ENCODE data around the gene PACS2. TPM values are rescaled to one million over a fixed set of nuclear protein-coding genes. Genes with fewer than 3 reads are reported as not detected.
"Not testable (repeated sequence)": the region's sequence is repeated elsewhere in the genome, so short reads cannot be mapped to it uniquely, and the experiment has no call there.

PACS2 gene
- total and polyA plus RNA-seq, 2 of the 8 experiments (the other 6 are each of a cell fraction or from before 2014, with no cell fraction given): 38.0 to 62.8 TPM

- H3K23ac ChIP-seq (ENCODE audit: insufficient read length); H3K9me3 ChIP-seq (ENCODE audit: insufficient read depth in 2 of 2, low read depth in 1 of 2, low read length in 1 of 2); H3K27ac ChIP-seq (ENCODE audit: low read depth, low read length); H3K56ac ChIP-seq (replicated peaks; ENCODE audit: insufficient read length, low read depth, low read length); H3K18ac ChIP-seq (ENCODE audit: extremely low read depth, low read length); H2BK15ac ChIP-seq (ENCODE audit: low read length); H2AK5ac ChIP-seq (ENCODE audit: low read depth, low read length); H3K4me3 ChIP-seq (ENCODE audit: extremely low read depth in 1 of 4, insufficient read depth in 2 of 4, low read depth in 3 of 4, low read length in 4 of 4); H3K79me2 ChIP-seq (ENCODE audit: control insufficient read depth in 1 of 2, insufficient read depth in 2 of 2, low read length in 2 of 2); H3K4me2 ChIP-seq (ENCODE audit: insufficient read depth in 1 of 2, low read depth in 2 of 2, low read length in 2 of 2); H3K36me3 ChIP-seq (ENCODE audit: control insufficient read depth in 2 of 4, insufficient read depth in 4 of 4, low read length in 3 of 4); H3K4me1 ChIP-seq (replicated peaks in 1 of 4; ENCODE audit: control insufficient read depth in 3 of 4, insufficient read depth in 4 of 4, low read length in 3 of 4); H3K9ac ChIP-seq (replicated peaks in 1 of 4; ENCODE audit: extremely low read depth in 1 of 4, low read depth in 3 of 4, low read length in 3 of 4); H3K79me1 ChIP-seq (ENCODE audit: low read depth, low read length); H3K27me3 ChIP-seq (replicated peaks in 1 of 4; ENCODE audit: control insufficient read depth in 3 of 4, extremely low read depth in 1 of 4, insufficient read depth in 3 of 4, low read length in 3 of 4); H4K5ac ChIP-seq (ENCODE audit: insufficient read length, low read depth, low read length); H4K8ac ChIP-seq (ENCODE audit: extremely low read depth, insufficient read depth, low read length); DNase-seq (ENCODE audit: low read depth in 1 of 2, low spot score in 2 of 2); H2BK5ac ChIP-seq (ENCODE audit: low read depth, low read length); H2BK120ac ChIP-seq (replicated peaks; ENCODE audit: low read depth, low read length); FAIRE-seq; H3K14ac ChIP-seq (ENCODE audit: insufficient read length); H2AFZ ChIP-seq (ENCODE audit: low read length); H3K23me2 ChIP-seq (ENCODE audit: low read depth, low read length); H2BK20ac ChIP-seq (ENCODE audit: low read length); H2BK12ac ChIP-seq (ENCODE audit: low read depth, low read length); H3K4ac ChIP-seq (replicated peaks; ENCODE audit: insufficient read length, low read depth, low read length); H4K91ac ChIP-seq (replicated peaks; ENCODE audit: insufficient read length, low read length): not testable (repeated sequence)
- peaks cover 0 to 11% of the 10 kb centered on the region in 2 experiments for H4K20me1 ChIP-seq (replicated peaks in 1 of 2; ENCODE audit: control insufficient read depth in 1 of 2, insufficient read depth in 2 of 2, low read length in 2 of 2)
- ChIA-PET POLR2A (ENCODE audit: partially characterized antibody) (interaction anchor here (1.6 kb wide), 1 partner anchor 11 kb away, joined by 3 read pairs; no protein-coding TSS in a partner anchor), CTCF (ENCODE audit: partially characterized antibody) (interaction anchor here (1.4 kb wide), 1 partner anchor 11 kb away, joined by 3 read pairs; no protein-coding TSS in a partner anchor)
- 95% methylated on average over 10 of the region's 10 CpGs; no CpG with 5 or more reads in 1 of the 2 experiments for WGBS, 2 experiments (ENCODE audit: extremely low coverage in 1 of 2, insufficient coverage in 1 of 2, insufficient read length in 1 of 2, insufficient replicate concordance in 2 of 2, low coverage in 1 of 2, low lambda C conversion rate in 2 of 2, missing lambda C conversion rate in 1 of 2)
These were observed 46.9 kb downstream of the PACS2 start for GRCh38 chr14:105361412-105361811.

Measured in H1 (cell line).